HL-60 (cell line): Measurements from ENCODE around the gene BEST1.

Source experiments
- DNase-seq, 2 experiments: peaks; one replicate each; pipeline ENCODE4 v3.0.0-alpha.2; 2010 to 2020; ENCODE audit warnings: low read depth in 1 of 2, low spot score in 1 of 2
- H3K27ac ChIP-seq: fragments of 250-450 bp; sonication (Bioruptor Pico); replicated peaks from 2 replicates; pipeline ENCODE4 v1.5.1; 2020; ENCODE audit warnings: mild to moderate bottlenecking, moderate library complexity
- H3K27me3 ChIP-seq: fragments of 250-450 bp; sonication (Bioruptor Pico); 2 replicates; pipeline ENCODE4 v1.5.1; 2021; ENCODE audit warnings: mild to moderate bottlenecking, moderate library complexity; ENCODE audit not compliant: insufficient read depth, poor library complexity, severe bottlenecking
- H3K4me3 ChIP-seq: replicated peaks from 2 replicates; pipeline ENCODE4 v1.5.1; 2011; ENCODE audit warnings: mild to moderate bottlenecking, control low read depth, low read length; ENCODE audit not compliant: insufficient read depth
- CTCF ChIP-seq: IDR thresholded peaks from one replicate; pipeline ENCODE4 v1.5.1; 2011; ENCODE audit warnings: low read length, control low read depth, inconsistent platforms; ENCODE audit not compliant: insufficient read depth
- GABPA ChIP-seq: IDR thresholded peaks from 2 replicates; pipeline ENCODE4 v1.6.1; 2012; ENCODE audit warnings: low read depth
- POLR2AphosphoS5 ChIP-seq: IDR thresholded peaks from 2 replicates; pipeline ENCODE4 v1.6.1; 2012; ENCODE audit warnings: low read depth
- REST ChIP-seq: IDR thresholded peaks from 2 replicates; pipeline ENCODE4 v1.6.1; 2012; ENCODE audit warnings: low read depth; ENCODE audit not compliant: insufficient replicate concordance
- SPI1 ChIP-seq: IDR thresholded peaks from 2 replicates; pipeline ENCODE4 v1.6.1; 2012; ENCODE audit warnings: low read depth, mild to moderate bottlenecking, borderline replicate concordance
- long read RNA-seq: library from polyadenylated mRNA; unstranded; transcript quantifications from one replicate; pipeline ENCODE4 v2.0.0, GENCODE V29; 2020

The BEST1 gene
- long read RNA-seq, partial matches to known transcripts = 0 of 1 reads
- long read RNA-seq, other reads (novel, unspliced or antisense) = 1 of 1 reads

GRCh38 chr11:61950035-61950547 is at the start of gene BEST1:
TSS of gene BEST1 (plus strand) at chr11:61950351. CDS start at chr11:61951807, 1,456 bp downstream.
- Histone ChIP-seq H3K27me3 (no peaks in the 10 kb centered on the region), H3K4me3 (no peak within 1 kb of the TSS), H3K27ac (no peak within 1 kb of the TSS)
- TF ChIP-seq CTCF = no peak
- TF ChIP-seq GABPA = no peak
- TF ChIP-seq REST = no peak
- TF ChIP-seq SPI1 = no peak
- no peak for TF ChIP-seq POLR2AphosphoS5
- DNase-seq = no peak

- TF ChIP-seq GABPA (no peak), POLR2AphosphoS5 (no peak), CTCF (no peak), REST (no peak), SPI1 (no peak)
- no peak for DNase-seq
- H3K4me3 ChIP-seq = no peak overlapping the region
- no peak overlapping the region for H3K27ac ChIP-seq
- H3K27me3 ChIP-seq = no peaks in the 10 kb centered on the region
These were observed 48.8 kb upstream of the BEST1 start for GRCh38 chr11:61901397-61901796.

- no peaks in the 10 kb centered on the region for H3K27me3 ChIP-seq
- no peak for DNase-seq
- no peak overlapping the region for H3K27ac ChIP-seq
- no peak overlapping the region for H3K4me3 ChIP-seq
- TF ChIP-seq REST (no peak), POLR2AphosphoS5 (no peak), CTCF (no peak), SPI1 (no peak), GABPA (no peak)
These were observed 47.8 kb upstream of the BEST1 start for GRCh38 chr11:61902313-61902712.
